Middle frontal gyrus (tissue), 1 donor: Measurements from ENCODE around the gene ODF4.

Source experiments
- DNase-seq: peaks from one replicate; pipeline ENCODE4 v3.0.0-alpha.2; 2015; ENCODE audit warnings: low spot score; ENCODE audit errors: extremely low spot score

ODF4 gene

GRCh38 chr17:8339540-8339939, at the start of gene ODF4:
TSS of gene ODF4 (plus strand) at chr17:8339840. CDS start at chr17:8340052, 212 bp downstream.
- DNase-seq: no peak

DNA sequence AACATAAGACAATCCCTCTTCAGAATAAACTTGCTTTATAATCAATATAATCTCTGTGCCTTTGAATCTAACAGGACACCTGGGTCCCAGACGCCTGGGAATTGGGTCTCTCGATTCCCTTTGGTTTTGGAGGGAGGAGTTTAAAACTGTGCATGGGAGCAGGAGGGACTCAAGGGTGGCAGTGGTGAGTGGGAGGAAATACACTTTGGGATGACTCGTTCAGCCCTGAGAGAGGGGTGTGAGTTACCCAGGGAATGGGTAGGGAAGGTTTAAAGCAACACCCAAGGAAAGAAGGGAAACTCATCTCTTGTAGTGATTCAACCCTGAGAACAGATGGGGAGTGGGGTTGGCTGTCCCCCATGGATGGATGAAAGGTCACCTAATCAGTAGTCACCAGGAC, 49.6 kb upstream of the ODF4 start:
- DNase-seq: no peak

DNA sequence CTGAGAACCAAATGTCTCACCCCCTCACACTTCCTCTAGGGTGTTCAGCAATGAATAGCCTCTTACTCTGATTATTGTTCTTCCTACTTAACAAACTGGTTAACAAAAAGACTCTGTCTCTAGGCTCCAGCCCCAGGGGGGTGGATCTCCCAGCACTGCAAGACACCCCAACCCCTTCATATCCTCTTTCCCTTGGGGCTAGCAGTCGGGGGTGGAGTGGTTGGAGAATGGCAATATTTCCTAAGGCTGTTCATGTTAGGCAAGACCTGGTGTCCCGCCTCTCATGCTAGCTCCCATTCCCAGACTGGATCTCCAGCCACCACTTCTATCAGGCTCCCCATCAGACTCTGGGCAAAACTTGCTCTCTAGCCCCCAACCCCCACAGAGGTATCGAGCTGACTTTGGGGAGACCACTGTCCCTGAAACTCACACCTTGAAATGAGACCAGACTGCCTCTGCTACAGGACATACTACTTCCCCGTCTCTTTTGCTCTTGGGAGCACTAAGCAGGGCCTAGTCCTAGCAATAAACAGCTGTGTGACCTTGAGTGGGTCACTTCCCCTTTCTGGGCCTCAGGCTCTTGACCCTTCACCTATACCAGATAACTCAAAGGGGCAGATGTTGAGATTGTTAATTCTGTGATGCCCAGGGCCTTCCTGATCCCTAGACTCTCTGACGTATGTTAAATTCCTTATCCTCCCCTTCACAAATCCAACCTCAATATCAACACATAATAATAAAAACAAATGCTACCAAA, 46.8 kb upstream of the ODF4 start:
- no peak for DNase-seq

- no peak for DNase-seq
These were observed 45.3 kb upstream of the ODF4 start for GRCh38 chr17:8294361-8294760.

GRCh38 chr17:8294814-8295316, 44.8 kb upstream of the ODF4 start:
- DNase-seq: no peak

- DNase-seq: no peak
These were observed 39.4 kb upstream of the ODF4 start for GRCh38 chr17:8300226-8300625.

- DNase-seq: peak; percentile 28
These were observed 38.9 kb upstream of the ODF4 start for GRCh38 chr17:8300627-8301242.

DNA sequence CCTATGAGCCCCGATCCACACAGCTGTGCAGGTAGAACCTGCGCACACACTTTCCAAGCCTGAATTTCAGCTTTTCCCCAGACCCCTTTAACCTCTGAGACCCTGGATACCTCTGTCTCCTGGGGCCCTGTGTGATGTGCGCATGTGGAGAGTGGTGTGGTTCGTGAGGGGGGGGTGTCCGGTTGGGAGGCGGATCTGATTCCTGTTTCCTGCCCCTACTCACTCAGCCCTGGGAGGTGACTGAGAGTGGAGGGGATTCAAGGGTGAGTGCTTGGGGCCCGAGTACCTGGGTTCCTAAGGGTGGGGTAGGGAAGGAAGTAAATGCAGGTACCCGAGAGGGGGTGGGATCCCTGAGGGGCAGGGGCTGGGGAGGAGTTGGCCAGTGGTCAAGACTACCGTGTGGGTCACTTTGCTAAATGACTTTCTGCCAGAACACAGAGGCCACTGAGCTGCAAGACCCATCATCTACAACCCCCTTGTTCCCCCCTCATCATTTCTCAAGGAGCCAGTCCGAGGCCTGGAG, 29.0 kb upstream of the ODF4 start:
- DNase-seq: no peak

DNA sequence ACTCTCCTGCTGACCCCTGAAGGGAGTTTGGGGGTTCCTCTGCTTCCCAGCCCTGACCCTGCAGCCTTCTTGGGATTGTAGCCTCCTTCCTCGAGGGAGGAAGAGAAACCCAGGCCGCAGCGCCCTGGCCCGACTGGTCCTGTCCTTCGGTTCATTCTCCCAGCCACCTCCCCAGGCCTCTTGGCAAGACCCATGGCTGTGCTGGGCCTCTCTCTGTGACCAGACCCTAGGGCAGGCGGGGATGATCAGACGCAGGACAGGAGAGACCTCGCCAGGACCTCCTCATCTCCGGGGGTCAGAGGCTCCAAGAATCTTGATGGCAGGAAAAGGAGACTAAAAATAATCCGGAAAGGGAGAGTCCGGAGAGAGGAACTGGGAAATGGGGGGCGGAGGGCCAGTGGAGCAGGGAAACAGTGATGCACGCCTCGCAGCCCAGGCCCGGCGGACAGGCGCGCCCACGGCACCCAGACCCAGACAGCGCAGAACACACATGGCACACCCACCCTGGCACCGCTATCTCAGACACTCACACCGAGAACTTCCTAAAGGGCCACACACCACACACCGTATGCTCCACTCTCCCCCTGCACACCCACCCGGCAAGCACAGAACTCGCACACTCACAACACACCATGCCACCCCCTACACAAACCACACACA, 28.4 kb upstream of the ODF4 start:
- no peak for DNase-seq

DNA sequence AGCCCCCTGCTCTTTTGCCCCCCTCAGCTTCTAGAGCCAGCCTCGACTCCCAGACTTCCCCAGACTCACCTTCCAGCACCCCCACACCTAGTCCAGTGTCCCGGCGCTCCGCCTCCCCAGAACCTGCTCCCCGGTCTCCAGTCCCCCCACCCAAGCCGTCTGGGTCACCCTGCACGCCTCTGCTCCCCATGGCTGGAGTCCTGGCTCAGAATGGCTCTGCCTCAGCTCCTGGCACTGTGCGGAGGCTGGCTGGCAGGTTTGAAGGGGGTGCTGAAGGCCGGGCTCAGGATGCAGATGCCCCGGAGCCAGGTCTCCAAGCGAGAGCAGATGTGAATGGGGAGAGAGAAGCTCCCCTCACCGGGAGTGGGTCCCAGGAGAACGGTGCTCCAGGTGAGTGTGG, 27.4 kb upstream of the ODF4 start:
- DNase-seq: no peak

- no peak for DNase-seq
These were observed 26.7 kb upstream of the ODF4 start for GRCh38 chr17:8312726-8313600.

- DNase-seq: no peak
These were observed 24.6 kb upstream of the ODF4 start for GRCh38 chr17:8314797-8315763.

- DNase-seq: no peak
These were observed 23.8 kb upstream of the ODF4 start for GRCh38 chr17:8315764-8316217.

GRCh38 chr17:8318010-8318935, 21.4 kb upstream of the ODF4 start:
- no peak for DNase-seq

GRCh38 chr17:8320262-8320661, 19.4 kb upstream of the ODF4 start:
- no peak for DNase-seq

- no peak for DNase-seq
These were observed 18.6 kb upstream of the ODF4 start for GRCh38 chr17:8320990-8321389.

DNA sequence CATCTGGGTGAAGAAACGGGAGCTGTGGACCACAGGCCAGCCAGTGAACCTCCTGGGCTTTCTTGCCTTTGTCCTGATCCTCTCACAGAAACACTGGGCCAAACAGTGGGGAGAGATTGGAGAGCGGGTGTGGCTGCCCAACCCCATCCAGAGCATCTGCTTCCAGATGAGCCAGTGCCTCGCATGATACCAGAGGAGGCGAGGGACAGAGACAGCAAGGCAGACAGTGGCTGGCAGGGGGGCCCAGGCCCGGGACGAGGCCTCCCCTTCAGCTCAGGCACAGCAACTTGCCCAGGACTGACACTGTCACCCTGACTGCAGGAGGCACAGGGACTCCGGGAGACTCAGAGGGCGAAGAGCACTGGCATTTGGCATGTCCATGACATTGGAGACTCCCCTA, 17.6 kb upstream of the ODF4 start:
- DNase-seq: no peak

GRCh38 chr17:8324132-8324531, 15.5 kb upstream of the ODF4 start:
- DNase-seq: no peak

DNA sequence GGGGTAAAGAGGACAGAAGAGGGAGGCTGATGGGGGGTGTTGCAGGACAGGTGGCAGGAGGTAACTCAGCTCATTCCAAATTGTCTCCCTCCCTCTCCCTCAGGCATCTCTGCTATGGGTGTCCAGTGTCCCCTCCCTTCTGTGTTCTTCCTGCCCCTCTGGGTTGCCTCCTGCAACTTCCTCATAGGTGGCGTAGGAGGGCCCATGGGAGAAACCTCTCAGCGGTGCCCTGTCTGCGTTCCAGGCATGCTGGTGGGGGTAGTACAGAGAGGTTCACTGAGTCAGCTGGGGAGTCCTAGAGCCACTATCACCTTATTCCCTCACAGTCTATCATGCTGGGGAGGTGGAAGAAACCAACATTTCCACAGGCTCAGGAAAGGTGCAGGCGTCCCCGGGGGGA, 14.7 kb upstream of the ODF4 start:
- DNase-seq: no peak
